GM10847 (cell line): ENCODE results near the gene NGF.

Experiments used
- POLR2A ChIP-seq: IDR thresholded peaks from 2 replicates; pipeline ENCODE4 v1.6.1; 2011; ENCODE audit not compliant: insufficient read length; ENCODE audit errors: extremely low read depth

Gene NGF

DNA sequence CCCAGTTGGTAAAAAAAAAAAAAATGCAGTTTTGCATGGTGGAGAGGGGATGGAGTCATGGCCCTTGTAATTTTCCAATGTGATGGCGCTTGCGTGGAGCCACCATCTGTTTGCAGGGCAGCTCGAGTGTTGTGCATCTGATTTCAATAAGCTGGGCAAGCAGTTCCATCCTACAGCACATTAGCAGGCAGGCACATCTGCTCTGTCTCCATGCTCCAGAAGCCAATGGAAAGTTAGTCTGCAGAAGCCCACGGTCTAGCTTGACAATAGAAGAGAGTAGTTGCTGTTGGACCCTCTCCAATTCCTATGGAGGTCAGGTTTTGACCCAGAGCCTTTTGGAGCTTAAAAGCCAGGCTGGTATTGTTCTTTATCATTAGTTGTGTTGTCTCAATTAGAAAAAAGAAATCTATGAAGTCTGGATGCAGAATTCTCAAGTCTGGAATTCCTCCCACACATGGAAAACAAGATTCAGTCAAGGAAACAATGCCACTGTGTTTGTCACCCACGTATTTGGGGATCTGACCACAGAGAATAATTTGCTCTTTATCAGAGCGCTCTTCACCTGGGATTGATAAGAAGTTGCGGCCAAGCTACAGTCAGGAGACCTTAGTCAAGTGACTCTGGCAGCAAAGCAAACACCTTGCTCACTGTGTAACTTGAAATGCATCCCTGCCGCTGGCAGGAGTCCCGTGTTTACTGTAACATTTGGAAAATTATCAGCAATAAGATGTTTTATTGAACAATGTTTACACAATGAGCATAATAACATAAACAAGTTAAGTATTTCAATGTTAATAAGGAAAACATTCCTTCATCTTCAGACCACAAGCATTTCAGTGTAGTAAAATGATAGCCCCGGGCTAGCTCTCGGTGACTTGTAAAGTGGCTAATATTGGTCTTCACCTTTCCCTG is 20.7 kb downstream of the NGF start:
- no peak for TF ChIP-seq POLR2A

DNA sequence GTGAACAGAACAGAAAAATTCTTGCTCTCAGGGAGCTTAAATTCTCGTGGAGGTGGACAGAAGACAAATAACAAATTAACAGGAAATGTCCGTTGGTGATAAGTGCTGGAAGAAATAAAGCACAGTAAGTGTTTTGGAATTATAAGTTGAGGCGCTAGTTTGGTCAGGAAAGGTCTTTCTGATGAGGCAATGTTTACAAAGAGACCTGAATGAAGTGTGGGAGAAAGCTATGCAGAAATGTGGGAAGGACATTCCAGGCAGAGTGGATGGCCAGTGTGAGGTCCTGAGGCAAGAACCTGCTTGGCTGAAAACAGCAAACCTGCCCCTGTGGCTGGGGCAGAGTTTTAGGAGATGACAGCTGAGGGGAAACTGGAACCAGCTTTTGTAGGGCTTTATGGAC is 23.3 kb downstream of the NGF start:
- no peak for TF ChIP-seq POLR2A

DNA sequence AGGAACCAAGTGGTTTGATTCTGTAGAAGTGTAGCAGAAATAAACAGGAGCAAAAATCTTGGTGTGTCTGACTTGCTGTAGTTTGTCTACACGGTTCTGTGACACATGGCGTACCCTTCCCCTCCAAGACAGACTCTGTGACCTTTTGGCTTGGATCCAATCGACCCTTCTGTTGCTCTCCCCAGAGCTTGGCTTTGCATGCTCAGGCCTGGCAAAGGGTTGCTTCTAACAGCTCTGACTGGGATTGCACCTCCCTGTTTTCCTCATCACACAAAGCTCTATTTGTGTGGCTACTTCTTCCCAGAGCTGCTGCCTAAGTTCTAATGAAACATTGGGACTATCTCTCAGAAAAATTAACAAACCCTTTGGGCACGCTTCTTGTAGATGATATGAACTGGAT is 24.0 kb downstream of the NGF start:
- no peak for TF ChIP-seq POLR2A

DNA sequence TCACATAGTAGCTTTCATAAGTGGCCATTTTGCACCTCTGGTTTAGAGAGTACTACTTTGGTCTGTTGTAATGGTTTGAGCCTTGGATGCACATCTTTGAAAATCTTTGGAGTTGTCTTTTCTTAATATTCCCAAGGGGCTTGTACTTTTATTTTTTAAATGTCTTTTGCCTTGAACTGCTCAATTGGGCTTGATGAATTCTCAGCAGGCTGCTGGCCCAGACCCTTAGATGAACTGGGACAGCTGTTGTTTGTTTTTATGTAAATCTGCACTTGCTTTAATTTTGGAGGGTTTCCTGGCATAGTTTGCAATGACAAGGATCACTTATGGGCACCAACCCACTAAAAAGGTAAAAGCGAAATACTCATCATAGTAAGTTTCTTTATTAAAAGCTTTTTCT is 24.9 kb downstream of the NGF start:
- TF ChIP-seq POLR2A: no peak

DNA sequence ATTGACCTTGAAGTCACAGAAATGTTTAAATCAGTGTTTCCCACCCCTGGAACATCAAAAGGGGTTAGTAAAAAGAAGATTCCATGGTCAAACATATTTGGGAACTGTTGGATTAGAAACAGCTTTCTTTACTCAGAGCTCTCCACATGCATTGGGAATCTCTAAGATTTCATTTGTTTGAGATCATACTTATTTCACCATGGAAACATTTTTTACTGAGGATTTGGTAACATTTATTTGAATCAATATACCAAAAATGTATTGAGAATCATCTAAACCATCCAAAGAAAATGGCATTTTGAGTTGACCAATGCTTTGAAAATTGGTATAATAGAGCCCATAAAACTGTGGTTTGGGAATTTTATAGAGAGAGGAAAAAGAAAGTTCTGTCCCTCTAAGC is 25.3 kb downstream of the NGF start:
- TF ChIP-seq POLR2A: no peak

DNA sequence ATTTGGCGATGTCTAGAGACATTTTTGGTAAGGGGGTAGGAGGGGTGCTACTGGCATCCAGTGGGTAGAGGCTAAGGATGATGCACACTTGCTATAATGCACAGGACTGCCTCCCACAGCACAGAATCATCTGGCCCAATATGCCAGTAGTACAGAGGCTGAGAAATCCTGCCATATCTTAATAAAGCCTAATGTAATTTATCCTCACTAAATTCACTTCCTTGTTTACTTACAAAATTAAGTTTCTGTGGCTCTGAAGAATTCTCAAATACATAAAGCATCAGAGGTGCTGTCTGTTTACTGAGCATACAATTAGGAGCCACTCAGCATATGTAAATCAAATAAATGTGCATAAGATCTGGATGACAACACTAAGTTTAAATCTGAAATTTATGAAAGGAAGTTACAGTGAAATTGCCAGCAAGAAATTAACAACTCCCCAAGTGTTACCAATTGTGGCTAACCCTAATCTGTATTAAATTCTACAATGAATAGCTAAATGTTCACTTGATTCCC is 26.5 kb downstream of the NGF start:
- TF ChIP-seq POLR2A: no peak

DNA sequence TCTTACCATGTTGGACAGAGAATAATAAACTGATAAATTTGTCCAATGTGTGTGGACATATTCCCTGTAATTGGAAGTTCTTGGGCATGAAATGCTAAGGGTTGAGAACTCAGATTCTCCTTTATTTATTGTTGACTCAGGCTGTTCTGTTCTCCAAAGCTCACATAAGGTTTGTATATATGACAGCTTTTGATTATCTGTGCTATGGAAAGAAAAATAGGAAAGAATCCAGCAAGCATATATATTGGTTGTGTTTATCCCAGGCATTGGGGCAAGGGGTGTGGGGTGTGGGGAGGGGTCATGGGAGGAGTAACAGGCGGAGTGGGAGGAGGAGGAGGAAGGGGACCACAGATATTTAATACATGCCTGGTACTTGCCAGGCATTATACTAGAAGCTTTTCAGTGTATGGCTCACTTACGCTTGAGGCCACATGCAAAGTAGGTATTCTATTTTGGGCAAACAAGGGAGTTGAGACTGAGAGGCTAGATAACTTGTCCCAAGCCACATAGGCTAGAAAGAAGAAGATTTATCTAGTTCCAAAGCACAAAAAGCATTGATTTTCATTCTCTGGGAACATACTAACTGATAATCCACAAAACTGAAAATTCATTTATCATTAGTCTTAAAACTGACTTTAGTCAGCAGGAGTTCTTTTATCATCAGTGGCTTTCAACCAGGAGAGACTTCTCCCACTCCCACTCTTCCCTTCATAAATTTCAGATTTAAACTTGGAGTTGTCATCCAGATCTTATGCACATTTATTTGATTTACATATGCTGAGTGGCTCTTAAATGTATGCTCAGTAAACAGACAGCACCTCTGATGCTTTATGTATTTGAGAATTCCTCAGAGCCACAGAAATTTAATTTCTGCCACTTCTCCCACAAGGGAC is 27.2 kb downstream of the NGF start:
- no peak for TF ChIP-seq POLR2A

DNA sequence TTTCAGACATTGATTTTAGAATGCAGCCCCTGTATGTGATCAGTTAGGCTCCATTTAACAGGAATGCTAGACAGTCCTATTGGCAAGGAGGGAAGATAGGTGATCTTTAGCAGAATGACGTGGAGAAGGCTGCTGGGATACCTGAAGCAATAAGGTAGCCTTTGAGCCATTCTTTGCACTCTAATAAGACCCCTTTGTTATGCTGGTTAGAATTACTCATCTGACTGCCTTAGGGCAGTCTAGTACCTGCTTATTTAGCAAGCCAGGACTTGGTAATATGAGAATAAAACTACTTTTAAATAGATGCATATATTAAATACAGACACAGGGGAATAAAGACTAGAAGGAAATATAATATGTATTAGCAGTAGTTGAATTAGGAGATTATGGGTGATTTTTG is 29.1 kb downstream of the NGF start:
- no peak for TF ChIP-seq POLR2A

DNA sequence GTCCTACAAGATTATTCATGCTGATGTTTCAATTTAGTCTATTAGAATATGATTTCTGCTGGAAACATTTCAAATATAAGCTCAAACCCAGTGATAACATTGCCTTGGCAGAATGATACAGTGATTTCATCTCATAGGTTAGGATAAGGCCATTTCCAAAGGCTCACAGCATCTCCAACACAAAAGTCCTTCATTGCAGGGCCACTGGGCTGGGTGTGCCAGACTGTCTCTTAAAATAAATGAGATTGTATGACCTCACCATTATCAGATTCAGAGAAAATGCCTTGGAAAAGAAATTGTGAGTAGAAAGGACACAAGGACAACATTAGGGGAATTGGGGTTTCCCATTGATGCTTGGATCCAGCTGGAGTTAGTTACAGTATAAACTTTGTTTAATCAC is 30.4 kb downstream of the NGF start:
- no peak for TF ChIP-seq POLR2A

DNA sequence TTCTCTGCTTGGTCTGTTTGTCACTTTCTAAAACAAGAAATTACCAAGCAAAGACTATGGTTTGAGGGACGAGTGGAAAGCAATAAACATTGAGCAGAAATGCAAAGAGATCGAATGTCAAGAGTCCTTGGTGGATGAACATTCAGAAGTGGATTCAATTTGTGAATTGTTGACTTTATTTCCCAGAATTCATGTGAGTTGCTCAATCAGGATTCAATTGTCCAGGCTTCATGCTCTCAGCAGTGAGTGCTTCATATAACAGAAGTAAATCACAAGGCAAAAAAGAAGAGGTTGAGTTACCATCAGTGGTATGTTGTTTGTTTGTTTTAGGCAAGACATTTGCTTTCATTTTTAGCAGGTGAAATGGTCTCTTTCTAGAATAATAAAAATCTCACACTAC is 31.9 kb downstream of the NGF start:
- TF ChIP-seq POLR2A: no peak

DNA sequence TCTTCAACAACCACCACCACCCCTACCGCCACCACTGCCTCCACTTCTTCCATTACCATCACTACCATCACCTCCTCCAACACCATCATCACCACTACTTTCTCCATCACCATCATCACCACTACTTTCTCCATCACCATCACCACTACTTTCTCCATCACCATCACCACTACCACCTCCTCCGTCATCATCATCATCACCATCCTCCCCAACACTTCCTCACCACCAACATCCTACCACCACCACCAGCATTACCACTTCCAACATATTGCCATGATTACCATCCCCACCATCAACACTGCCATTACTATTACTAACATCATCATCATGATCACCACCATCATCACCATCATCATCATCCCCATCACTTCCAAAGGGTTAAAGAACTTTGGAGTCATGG is 34.7 kb downstream of the NGF start:
- TF ChIP-seq POLR2A: no peak

DNA sequence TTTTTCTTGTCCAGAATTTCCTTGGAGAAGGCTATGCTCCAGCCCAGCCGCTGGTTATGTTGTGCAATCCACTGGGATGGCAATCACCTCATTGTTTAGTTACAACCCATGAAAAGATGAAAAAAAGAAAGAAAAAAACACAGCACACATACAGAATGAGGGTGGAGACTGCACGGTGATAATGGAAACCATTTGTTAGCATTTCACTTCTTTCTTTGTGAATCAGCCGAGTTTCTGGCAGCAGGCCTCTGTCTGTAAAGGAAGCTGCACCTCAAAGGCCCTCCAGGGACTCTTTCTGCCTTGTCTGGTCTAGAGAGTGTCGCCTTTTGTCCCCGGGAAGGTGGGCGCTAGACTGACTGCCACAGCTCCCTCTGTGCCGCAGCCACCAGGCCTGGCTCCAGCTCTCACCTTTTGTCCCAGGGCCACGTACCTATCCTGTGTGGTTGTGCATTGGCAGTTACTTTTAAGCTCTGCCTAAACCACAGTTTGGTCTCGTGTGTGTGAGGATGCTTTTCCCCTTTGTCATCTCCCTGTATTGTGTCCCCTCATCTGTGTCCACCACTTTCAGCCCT is 35.6 kb downstream of the NGF start:
- TF ChIP-seq POLR2A: no peak

DNA sequence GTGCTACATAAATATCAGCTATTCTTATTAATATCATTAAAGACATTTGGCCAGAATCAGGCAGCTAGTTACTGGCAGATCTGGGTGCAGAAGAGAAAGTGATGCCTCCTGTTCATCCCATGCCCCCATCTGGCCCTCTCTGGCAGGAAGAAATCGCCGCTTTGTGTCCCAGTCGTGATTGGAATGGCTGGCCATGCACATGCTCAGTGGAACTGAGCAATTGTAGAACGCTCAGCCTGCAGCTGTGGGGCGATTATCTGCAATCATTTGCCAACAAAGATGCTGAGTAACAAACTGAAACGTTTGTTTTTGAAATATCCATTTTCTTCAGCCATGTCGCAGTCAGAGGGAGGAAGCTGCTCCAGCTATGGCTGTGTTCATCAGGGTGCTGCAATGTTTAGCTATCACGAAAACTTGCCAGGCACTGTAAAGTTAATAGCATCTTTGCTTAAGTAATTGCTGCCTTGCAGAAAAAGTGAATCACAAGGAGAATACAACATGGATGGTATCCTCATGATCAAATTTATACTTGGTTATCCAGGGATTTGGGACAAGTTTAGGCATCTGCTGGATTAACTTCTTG is 36.5 kb downstream of the NGF start:
- no peak for TF ChIP-seq POLR2A

DNA sequence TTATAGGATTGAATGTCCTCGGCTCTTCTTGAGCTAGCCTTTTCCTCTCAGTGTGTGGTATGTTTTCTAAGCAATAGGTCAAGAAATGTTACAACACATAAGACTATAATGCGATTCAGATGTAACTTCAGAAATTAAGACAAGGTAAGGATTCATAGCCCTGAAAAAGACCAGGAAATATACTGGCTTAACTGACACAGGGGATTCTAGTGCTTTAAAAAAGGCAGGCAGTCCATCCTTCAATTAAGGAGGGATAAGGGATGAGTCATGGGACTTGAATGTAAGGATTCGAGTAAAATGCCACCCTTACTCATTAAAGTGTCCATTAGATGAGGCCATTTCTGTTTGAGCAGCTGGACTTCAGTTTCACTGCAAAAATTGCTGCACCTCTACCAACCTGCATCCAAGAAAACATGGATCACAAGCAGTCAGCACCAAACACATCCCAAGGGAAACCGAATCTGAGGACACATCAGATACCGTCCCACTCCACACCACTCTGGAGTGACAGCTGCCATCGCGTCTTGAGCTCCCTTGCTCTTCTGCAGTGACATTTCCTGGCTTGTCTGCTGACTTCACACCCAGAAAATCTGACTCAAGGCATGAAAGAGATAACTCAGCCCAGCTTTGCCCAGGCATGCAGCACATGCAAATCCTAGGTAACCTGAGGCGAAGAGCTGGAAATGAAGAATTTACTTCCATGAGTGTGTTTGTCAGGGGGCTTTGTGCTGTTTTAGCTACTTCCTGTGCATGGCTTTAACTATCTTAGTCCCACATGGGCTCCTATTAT is 37.8 kb downstream of the NGF start:
- no peak for TF ChIP-seq POLR2A
